OCI-LY3 (cell line): ENCODE data around the gene MYO1F.

Experiments
- EZH2phosphoT487 ChIP-seq: fragments of 200-600 bp; shearing (Covaris generic); IDR thresholded peaks from 2 replicates; pipeline ENCODE4 v1.6.1; 2018; ENCODE audit warnings: antibody characterized with exemption, mixed run types, low read depth
- TF ChIP-seq, protein P1 (sequence below): fragments of 200-600, 300-600 bp; sonication (generic); IDR thresholded peaks from 2 replicates; pipeline ENCODE4 v1.5.1; 2014; ENCODE audit warnings: antibody characterized with exemption, low read length, low read depth

- TF ChIP-seq, protein P1, sequence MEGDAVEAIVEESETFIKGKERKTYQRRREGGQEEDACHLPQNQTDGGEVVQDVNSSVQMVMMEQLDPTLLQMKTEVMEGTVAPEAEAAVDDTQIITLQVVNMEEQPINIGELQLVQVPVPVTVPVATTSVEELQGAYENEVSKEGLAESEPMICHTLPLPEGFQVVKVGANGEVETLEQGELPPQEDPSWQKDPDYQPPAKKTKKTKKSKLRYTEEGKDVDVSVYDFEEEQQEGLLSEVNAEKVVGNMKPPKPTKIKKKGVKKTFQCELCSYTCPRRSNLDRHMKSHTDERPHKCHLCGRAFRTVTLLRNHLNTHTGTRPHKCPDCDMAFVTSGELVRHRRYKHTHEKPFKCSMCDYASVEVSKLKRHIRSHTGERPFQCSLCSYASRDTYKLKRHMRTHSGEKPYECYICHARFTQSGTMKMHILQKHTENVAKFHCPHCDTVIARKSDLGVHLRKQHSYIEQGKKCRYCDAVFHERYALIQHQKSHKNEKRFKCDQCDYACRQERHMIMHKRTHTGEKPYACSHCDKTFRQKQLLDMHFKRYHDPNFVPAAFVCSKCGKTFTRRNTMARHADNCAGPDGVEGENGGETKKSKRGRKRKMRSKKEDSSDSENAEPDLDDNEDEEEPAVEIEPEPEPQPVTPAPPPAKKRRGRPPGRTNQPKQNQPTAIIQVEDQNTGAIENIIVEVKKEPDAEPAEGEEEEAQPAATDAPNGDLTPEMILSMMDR: no peak
- no peak for TF ChIP-seq EZH2phosphoT487
Observed at GRCh38 chr19:8478598-8478997, 98.6 kb downstream of the MYO1F start.
